Left kidney (tissue), 2 donors: ENCODE results near the gene PTPRE. TPM values are rescaled to one million over a fixed set of nuclear protein-coding genes. Genes with fewer than 3 reads are reported as not detected.
A peak's percentile ranks its signal among the peaks of the same experiment; 100 is the strongest.

ENCODE experiments used
- DNase-seq: peaks from one replicate; pipeline ENCODE4 v3.0.0-alpha.2; 2013
- polyA plus RNA-seq: library from polyadenylated mRNA; unstranded; fragments of 120-200 nt; gene quantifications from one replicate; pipeline ENCODE4 v1.2.1, GENCODE V29; 2013; ENCODE audit not compliant: insufficient read length

The PTPRE gene
- polyA plus RNA-seq, 1 donor: 5.6 TPM

GRCh38 chr10:128125416-128125943 is 218.6 kb downstream of the PTPRE start:
- no peak for DNase-seq

- peak; percentile 88 for DNase-seq
Observed at GRCh38 chr10:128125944-128126764, 219.3 kb downstream of the PTPRE start, which contains the start of gene MKI67. Gene MKI67, minus strand, starts transcription at chr10:128126423. Its CDS starts 756 bp downstream, at chr10:128125667.

GRCh38 chr10:128128582-128128981 is 221.7 kb downstream of the PTPRE start:
- no peak for DNase-seq

GRCh38 chr10:128130051-128130450 is 223.1 kb downstream of the PTPRE start:
- no peak for DNase-seq

Other genes with a start within 250 kb of the PTPRE start
- gene FOXI2, start 169.9 kb upstream of the PTPRE start, polyA plus RNA-seq: 1.2 TPM
- 22.5 TPM for gene CLRN3, start 14.2 kb upstream of the PTPRE start, polyA plus RNA-seq
- 89.3 TPM for gene MKI67, start 219.3 kb downstream of the PTPRE start, polyA plus RNA-seq